Astrocyte of the spinal cord (primary cell): ENCODE results near the gene GALNT13.
A peak's percentile ranks its signal among the peaks of the same experiment; 100 is the strongest.

Experiments
- DNase-seq: peaks from one replicate; pipeline ENCODE4 v3.0.0; 2011; ENCODE audit warnings: low read depth, low spot score
- H3K4me3 ChIP-seq: 2 replicates; pipeline ENCODE4 v1.5.1; 2011; ENCODE audit warnings: low read depth, mild to moderate bottlenecking, low read length, moderate library complexity
- CTCF ChIP-seq: IDR thresholded peaks from 2 replicates; pipeline ENCODE4 v1.5.1; 2012; ENCODE audit warnings: low read depth, mild to moderate bottlenecking, low read length, inconsistent platforms
- in situ Hi-C: cut with HindIII; loops from 2 replicates; pipeline ENCODE4 v1.10.0; 2017; ENCODE audit warnings: low sequenced_read_pairs

GALNT13 gene

DNA sequence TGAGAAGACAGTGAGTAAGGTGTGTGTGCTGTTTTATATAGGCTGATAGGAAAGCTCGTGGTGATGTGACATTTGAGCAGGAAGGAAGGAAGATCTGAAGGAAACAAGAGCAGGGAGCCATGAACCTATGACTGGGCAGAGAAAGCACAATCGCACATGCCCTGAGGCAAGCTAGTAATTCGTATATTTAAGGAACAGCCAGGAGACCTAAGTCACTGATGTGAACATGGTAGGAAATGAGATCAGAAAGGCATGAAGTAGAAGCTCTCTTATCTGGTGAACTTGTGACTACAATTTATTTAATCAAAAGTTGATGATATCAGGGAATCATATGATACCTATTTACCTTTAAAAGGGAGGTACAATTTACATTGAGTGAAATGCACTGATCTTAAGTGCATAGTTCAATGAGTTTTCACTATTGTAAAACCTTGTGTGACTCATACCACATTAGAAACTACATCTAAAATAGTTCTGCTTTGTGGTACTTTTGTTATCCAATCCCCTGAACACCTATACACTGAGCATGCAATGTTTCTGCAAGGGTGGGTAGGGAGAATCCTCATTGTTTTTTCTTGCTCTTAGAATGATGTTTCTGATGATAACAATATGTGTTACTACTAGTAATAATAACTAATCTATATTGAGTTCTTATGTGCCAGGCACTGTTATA lies 67.5 kb downstream of the GALNT13 start:
- no peak for TF ChIP-seq CTCF
- in situ Hi-C loops: no loop called here
- no peak for DNase-seq
- no peak overlapping the region for H3K4me3 ChIP-seq

GRCh38 chr2:153940511-153940910 lies 68.8 kb downstream of the GALNT13 start:
- H3K4me3 ChIP-seq: no peak overlapping the region
- in situ Hi-C loops: no loop called here
- TF ChIP-seq CTCF: no peak
- DNase-seq: peak; percentile 61

- in situ Hi-C loops: no loop called here
- DNase-seq: no peak
Observed at GRCh38 chr2:153944800-153945199, 73.1 kb downstream of the GALNT13 start.

DNA sequence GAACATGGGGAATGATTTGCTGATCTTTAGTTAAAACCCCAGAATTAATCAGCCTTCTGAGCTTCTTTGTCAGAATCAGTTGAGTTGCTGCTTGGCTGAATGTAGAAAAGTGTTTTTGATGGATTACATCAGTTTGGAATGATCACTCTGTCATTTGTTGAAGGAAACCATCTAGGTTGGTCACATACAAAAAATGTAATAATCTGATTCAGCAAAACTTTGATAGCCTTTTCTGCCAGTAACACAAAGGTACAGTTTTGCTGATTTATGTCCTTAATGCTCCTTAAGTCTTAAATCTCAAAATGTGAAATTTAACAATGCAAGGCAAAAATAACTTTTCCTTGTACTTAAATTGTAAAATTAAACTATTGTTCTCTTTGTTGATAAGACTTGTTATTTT lies 74.3 kb downstream of the GALNT13 start:
- TF ChIP-seq CTCF: no peak
- no peak overlapping the region for H3K4me3 ChIP-seq
- in situ Hi-C loops: no loop called here
- no peak for DNase-seq

More at GRCh38 chr2:153944800-153945199, 73.1 kb downstream of the GALNT13 start:
- H3K4me3 ChIP-seq: no peak overlapping the region
- TF ChIP-seq CTCF: no peak

DNA sequence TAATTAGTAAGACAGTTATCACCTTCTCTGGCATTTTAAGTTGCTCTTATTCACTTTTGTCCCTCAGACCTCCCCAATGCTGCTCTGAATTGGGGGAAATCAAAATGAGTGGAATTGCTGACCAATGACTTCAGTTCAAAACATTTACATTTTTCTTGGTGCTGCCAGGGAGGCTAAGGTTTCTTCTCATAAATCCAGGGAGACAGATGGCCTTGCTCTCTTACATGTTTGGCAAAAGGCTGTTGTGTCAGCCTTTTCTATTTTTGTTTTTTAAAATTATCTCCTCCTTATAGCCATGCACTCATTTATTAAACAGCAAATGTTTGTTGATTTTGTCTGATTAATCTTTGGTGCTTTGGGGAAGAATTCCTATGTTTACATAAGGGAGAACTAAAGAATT lies 82.0 kb downstream of the GALNT13 start:
- in situ Hi-C loops: no loop called here
- H3K4me3 ChIP-seq: no peak overlapping the region
- DNase-seq: no peak
- no peak for TF ChIP-seq CTCF

DNA sequence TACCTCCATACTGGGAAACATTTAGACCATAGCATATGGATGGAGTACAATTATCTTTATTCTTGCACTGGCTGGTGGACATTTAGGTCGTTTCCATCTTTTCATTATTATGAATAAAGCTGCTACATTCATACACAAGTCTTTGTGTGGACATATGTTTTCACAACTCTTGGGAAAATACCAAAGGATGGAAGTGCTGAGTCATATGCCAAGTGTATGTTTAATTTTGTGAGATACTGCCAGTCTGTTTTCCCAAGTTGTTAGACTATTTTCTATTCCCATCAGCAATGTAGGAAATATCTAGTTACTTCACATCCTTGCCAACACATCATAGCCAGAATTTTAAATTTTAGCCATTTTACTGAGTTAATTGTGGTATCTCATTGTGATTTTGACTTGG lies 91.5 kb downstream of the GALNT13 start:
- in situ Hi-C loops: no loop called here
- no peak for TF ChIP-seq CTCF
- H3K4me3 ChIP-seq: no peak overlapping the region
- peak; percentile 17 for DNase-seq
